ENCODE data around the gene NOX4. TPM values are rescaled to one million over a fixed set of nuclear protein-coding genes. Genes with fewer than 3 reads are reported as not detected.

NOX4 gene
- total and polyA plus RNA-seq, 9 of the 15 experiments (the other 6 are each of a cell fraction or from before 2014, with no cell fraction given) = not detected

GRCh38 chr11:89495951-89496350, 4.8 kb upstream of the NOX4 start:
- Histone ChIP-seq H3K4me1 (replicated peaks in 1 of 2; ENCODE audit: control insufficient read depth in 2 of 2, insufficient read depth in 2 of 2, low read length in 2 of 2) (no peaks in the 10 kb centered on the region), H3K27me3 (ENCODE audit: control insufficient read depth in 2 of 2, insufficient read depth in 2 of 2, low read length in 2 of 2) (no peaks in the 10 kb centered on the region), H3K79me2 (ENCODE audit: control insufficient read depth, insufficient read depth, low read length) (no peaks in the 10 kb centered on the region), H2AFZ (ENCODE audit: low read depth, low read length) (no peak overlapping the region), H3K36me3 (ENCODE audit: control insufficient read depth, insufficient read depth, low read length) (no peaks in the 10 kb centered on the region), H3K9me3 (replicated peaks; ENCODE audit: control insufficient read depth, insufficient read depth, low read depth, low read length) (no peaks in the 10 kb centered on the region), H3K9me1 (ENCODE audit: control insufficient read depth, insufficient read depth, low read length) (no peaks in the 10 kb centered on the region), H3K4me3 (no peak overlapping the region), H3K9ac (ENCODE audit: insufficient read depth in 1 of 2, low read depth in 2 of 2, low read length in 2 of 2) (no peak overlapping the region), H3K27ac (ENCODE audit: extremely low read depth, low read depth, low read length) (no peak overlapping the region), H4K20me1 (replicated peaks; ENCODE audit: control insufficient read depth, insufficient read depth, low read length) (no peaks in the 10 kb centered on the region), H3K4me2 (ENCODE audit: insufficient read depth, low read length) (no peak overlapping the region)
- TF ChIP-seq HOMEZ (CRISPR knock-in tag; IDR thresholded peaks at IDR 0.05) (no peak), RNF2 (IDR thresholded peaks at IDR 0.05) (no peak), ELF4 (CRISPR knock-in tag; IDR thresholded peaks at IDR 0.05) (no peak), PHTF2 (CRISPR knock-in tag; IDR thresholded peaks at IDR 0.05) (no peak), USF2 (CRISPR knock-in tag; IDR thresholded peaks at IDR 0.05) (no peak)
- intact Hi-C loops (cut with micrococcal nuclease) (no loop called here), in situ Hi-C loops (cut with MboI) (no loop called here)
- no TSS peak for BruUV-seq (replicated peaks)
- DNase-seq (ENCODE audit: extremely low read depth in 1 of 4, low spot score in 3 of 4) (no peak), FAIRE-seq (no peak), ATAC-seq (no peak)
- 4% methylated on average over 3 of the region's 3 CpGs for WGBS (ENCODE audit: insufficient coverage, low coverage, missing lambda C conversion rate)
- ChIA-PET POLR2A (interaction anchor here (1.0 kb wide), 1 partner anchor 9 kb away, joined by 3 read pairs; no protein-coding TSS in a partner anchor), CTCF (ENCODE audit: low intra/inter-chr PET ratio) (no interaction called here)

Measured in K562 (cell line).